Osteocyte (in vitro differentiated cells): ENCODE results near the gene ZFP2. TPM values are rescaled to one million over a fixed set of nuclear protein-coding genes. Genes with fewer than 3 reads are reported as not detected.
"Not testable (repeated sequence)": the region's sequence is repeated elsewhere in the genome, so short reads cannot be mapped to it uniquely, and the experiment has no call there.

ENCODE experiments used
- DNase-seq: peaks from one replicate; pipeline ENCODE4 v3.0.0; 2021; ENCODE audit warnings: mixed read lengths; ENCODE audit not compliant: unreplicated experiment; ENCODE audit errors: extremely low spot score
- H3K27ac Mint-ChIP-seq: one replicate; pipeline ENCODE4 v1.8.0; 2021; ENCODE audit warnings: mild to moderate bottlenecking, mixed read lengths; ENCODE audit not compliant: unreplicated experiment
- H3K27me3 Mint-ChIP-seq: one replicate; pipeline ENCODE4 v1.8.0; 2021; ENCODE audit warnings: mixed read lengths; ENCODE audit not compliant: unreplicated experiment
- H3K36me3 Mint-ChIP-seq: one replicate; pipeline ENCODE4 v1.8.0; 2021; ENCODE audit warnings: mixed read lengths; ENCODE audit not compliant: unreplicated experiment
- H3K4me1 Mint-ChIP-seq: one replicate; pipeline ENCODE4 v1.8.0; 2021; ENCODE audit warnings: mixed read lengths; ENCODE audit not compliant: unreplicated experiment
- H3K4me3 Mint-ChIP-seq: one replicate; pipeline ENCODE4 v1.8.0; 2021; ENCODE audit warnings: mild to moderate bottlenecking, moderate library complexity, mixed read lengths; ENCODE audit not compliant: unreplicated experiment
- H3K9me3 Mint-ChIP-seq: one replicate; pipeline ENCODE4 v1.8.0; 2021; ENCODE audit warnings: mixed read lengths; ENCODE audit not compliant: unreplicated experiment
- total RNA-seq: library from RNA; stranded (reverse); gene quantifications from 2 replicates; pipeline ENCODE4 v1.2.1, GENCODE V29; 2021
- TF ChIP-seq, protein P1 (sequence below): fragments of 200-600 bp; sonication (generic); IDR thresholded peaks from 2 replicates; pipeline ENCODE4 v1.5.0; 2021; ENCODE audit warnings: antibody characterized with exemption, mild to moderate bottlenecking, moderate library complexity

The ZFP2 gene
- total RNA-seq, 1 donor from 2014 or later: 1.7 TPM

- peak; percentile 57 for DNase-seq
- Mint-ChIP-seq H3K36me3 (peaks cover 89% of the 10 kb centered on the region), H3K4me3 (no peak overlapping the region), H3K27ac (no peak overlapping the region), H3K9me3 (peaks cover 32% of the 10 kb centered on the region), H3K27me3 (no peaks in the 10 kb centered on the region), H3K4me1 (no peaks in the 10 kb centered on the region)
- TF ChIP-seq, protein P1, sequence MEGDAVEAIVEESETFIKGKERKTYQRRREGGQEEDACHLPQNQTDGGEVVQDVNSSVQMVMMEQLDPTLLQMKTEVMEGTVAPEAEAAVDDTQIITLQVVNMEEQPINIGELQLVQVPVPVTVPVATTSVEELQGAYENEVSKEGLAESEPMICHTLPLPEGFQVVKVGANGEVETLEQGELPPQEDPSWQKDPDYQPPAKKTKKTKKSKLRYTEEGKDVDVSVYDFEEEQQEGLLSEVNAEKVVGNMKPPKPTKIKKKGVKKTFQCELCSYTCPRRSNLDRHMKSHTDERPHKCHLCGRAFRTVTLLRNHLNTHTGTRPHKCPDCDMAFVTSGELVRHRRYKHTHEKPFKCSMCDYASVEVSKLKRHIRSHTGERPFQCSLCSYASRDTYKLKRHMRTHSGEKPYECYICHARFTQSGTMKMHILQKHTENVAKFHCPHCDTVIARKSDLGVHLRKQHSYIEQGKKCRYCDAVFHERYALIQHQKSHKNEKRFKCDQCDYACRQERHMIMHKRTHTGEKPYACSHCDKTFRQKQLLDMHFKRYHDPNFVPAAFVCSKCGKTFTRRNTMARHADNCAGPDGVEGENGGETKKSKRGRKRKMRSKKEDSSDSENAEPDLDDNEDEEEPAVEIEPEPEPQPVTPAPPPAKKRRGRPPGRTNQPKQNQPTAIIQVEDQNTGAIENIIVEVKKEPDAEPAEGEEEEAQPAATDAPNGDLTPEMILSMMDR: no peak
Measured at GRCh38 chr5:178870411-178870810, 25.3 kb upstream of the ZFP2 start.

- no peak for DNase-seq
- H3K27me3 Mint-ChIP-seq: no peaks in the 10 kb centered on the region
- peaks cover 42% of the 10 kb centered on the region for H3K9me3 Mint-ChIP-seq
- peaks cover 90% of the 10 kb centered on the region for H3K36me3 Mint-ChIP-seq
- no peak overlapping the region for H3K4me3 Mint-ChIP-seq
- TF ChIP-seq, protein P1: no peak
- no peak overlapping the region for H3K27ac Mint-ChIP-seq
- no peaks in the 10 kb centered on the region for H3K4me1 Mint-ChIP-seq
Measured at GRCh38 chr5:178872302-178872701, 23.4 kb upstream of the ZFP2 start.

- not testable (repeated sequence) for H3K4me3 Mint-ChIP-seq, H3K27me3 Mint-ChIP-seq
- peaks cover 52% of the 10 kb centered on the region for H3K9me3 Mint-ChIP-seq
Measured at GRCh38 chr5:178883115-178883694, 12.5 kb upstream of the ZFP2 start.

GRCh38 chr5:178883815-178884430 lies 11.8 kb upstream of the ZFP2 start:
- Mint-ChIP-seq H3K9me3 (peaks cover 57% of the 10 kb centered on the region), H3K27me3 (no peaks in the 10 kb centered on the region), H3K4me1 (no peaks in the 10 kb centered on the region), H3K4me3 (no peak overlapping the region), H3K36me3 (peaks cover 82% of the 10 kb centered on the region), H3K27ac (no peak overlapping the region)
- TF ChIP-seq, protein P1: no peak
- DNase-seq: no peak

More at GRCh38 chr5:178883115-178883694, 12.5 kb upstream of the ZFP2 start:
- H3K4me1 Mint-ChIP-seq, DNase-seq, H3K27ac Mint-ChIP-seq: not testable (repeated sequence)
- H3K36me3 Mint-ChIP-seq: peaks cover 80% of the 10 kb centered on the region

GRCh38 chr5:178899289-178899688 lies 3.6 kb downstream of the ZFP2 start:
- Mint-ChIP-seq H3K36me3 (peaks cover 27% of the 10 kb centered on the region), H3K27me3 (no peaks in the 10 kb centered on the region), H3K27ac (no peak overlapping the region), H3K9me3 (peaks cover 33% of the 10 kb centered on the region), H3K4me1 (peaks cover 9% of the 10 kb centered on the region), H3K4me3 (no peak overlapping the region)
- TF ChIP-seq, protein P1: no peak
- DNase-seq: no peak
